Right lobe of liver (tissue), 4 donors: ENCODE results near the gene CRKL.

Source experiments
- POLR2A ChIP-seq: fragments of 450-650 bp; IDR thresholded peaks from one replicate; pipeline ENCODE4 v1.6.1; 2017; ENCODE audit warnings: antibody characterized with exemption, mild to moderate bottlenecking
- TF ChIP-seq, protein P1 (sequence below), 4 donors: fragments of 200-600 bp in 3 of 4; fragments of 450-650 bp in 1 of 4; IDR thresholded peaks; one replicate each; pipeline versions ENCODE4 v1.5.1 to v1.8.0; 2016 to 2022; ENCODE audit warnings: antibody characterized with exemption in 4 of 4, mild to moderate bottlenecking in 2 of 4
- donor health status: DM: no; HTN: no; CAD: no.
- donor health status: DM: no; HTN: no; CAD: no.
- donor health status: DM: no; HTN: yes; CAD: no.

DNA sequence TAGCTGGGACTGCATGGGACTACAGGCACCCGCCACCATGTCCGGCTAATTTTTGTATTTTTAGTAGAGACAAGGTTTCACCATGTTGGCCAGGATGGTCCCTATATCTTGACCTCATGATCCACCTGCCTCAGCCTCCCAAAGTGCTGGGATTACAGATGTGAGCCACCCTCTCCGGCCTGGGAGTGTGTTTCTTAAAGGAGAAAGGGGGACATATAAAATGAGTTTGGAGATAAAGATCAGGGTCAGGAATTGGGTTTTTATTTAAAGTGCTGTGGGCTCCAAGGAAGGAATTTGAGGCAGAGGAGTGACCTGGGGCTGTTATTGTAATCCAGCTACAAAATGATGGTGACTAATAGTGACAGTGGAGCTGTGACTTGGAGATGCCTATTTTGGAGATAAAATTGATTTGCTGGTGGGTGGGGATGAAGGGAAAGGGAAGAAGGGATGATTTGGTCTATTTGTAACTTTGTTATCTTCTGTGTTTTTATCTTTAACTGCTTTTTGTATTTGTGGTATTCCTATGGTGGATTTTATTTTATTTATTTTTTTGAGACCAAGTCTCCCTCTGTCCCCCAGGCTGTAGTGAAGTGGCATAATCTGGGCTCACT lies 5.0 kb downstream of the CRKL start:
- TF ChIP-seq, protein P1, sequence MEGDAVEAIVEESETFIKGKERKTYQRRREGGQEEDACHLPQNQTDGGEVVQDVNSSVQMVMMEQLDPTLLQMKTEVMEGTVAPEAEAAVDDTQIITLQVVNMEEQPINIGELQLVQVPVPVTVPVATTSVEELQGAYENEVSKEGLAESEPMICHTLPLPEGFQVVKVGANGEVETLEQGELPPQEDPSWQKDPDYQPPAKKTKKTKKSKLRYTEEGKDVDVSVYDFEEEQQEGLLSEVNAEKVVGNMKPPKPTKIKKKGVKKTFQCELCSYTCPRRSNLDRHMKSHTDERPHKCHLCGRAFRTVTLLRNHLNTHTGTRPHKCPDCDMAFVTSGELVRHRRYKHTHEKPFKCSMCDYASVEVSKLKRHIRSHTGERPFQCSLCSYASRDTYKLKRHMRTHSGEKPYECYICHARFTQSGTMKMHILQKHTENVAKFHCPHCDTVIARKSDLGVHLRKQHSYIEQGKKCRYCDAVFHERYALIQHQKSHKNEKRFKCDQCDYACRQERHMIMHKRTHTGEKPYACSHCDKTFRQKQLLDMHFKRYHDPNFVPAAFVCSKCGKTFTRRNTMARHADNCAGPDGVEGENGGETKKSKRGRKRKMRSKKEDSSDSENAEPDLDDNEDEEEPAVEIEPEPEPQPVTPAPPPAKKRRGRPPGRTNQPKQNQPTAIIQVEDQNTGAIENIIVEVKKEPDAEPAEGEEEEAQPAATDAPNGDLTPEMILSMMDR (IDR thresholded peaks at IDR 0.05) = no peak
- TF ChIP-seq POLR2A = no peak
